Sciatic nerve (tissue), 2 donors: ENCODE results near the gene CAMK4. TPM values are rescaled to one million over a fixed set of nuclear protein-coding genes. Genes with fewer than 3 reads are reported as not detected.

Experiments used
- ATAC-seq: fragments of 200-7000 bp; cut with Tn5 transposase; one replicate; pipeline ENCODE4 v1.9.1; 2020; ENCODE audit warnings: mild to moderate bottlenecking, moderate library complexity
- DNase-seq: peaks from one replicate; pipeline ENCODE4 v3.0.0-alpha.2; 2020; ENCODE audit warnings: low spot score
- intact Hi-C: fragments of 100-400 bp; cut with DNase I; formaldehyde crosslinking; loops from one replicate; pipeline ENCODE4 v1.14.2; 2022
- total RNA-seq: library from RNA; stranded (reverse); fragmentation: NEBNext Ultra II Directional; extraction: Animal tissue kit (Norgen Biotek cat#: 25700); gene quantifications from one replicate; pipeline ENCODE4 v1.2.1, GENCODE V29; 2021
- donor health status: DM: no; HTN: no; CAD: no.
- donor health status: DM: no; HTN: no; CAD: no.

The CAMK4 gene
- total RNA-seq, 1 donor from 2014 or later = 2.2 TPM

GRCh38 chr5:111447822-111448221, 223.6 kb downstream of the CAMK4 start:
- DNase-seq = no peak
- ATAC-seq = no peak
- intact Hi-C loops = no loop called here

- ATAC-seq = no peak
- no peak for DNase-seq
- intact Hi-C loops = no loop called here
Observed at GRCh38 chr5:111453295-111453694, 229.1 kb downstream of the CAMK4 start.

- no peak for DNase-seq
- intact Hi-C loops = no loop called here
- no peak for ATAC-seq
Observed at GRCh38 chr5:111453747-111454146, 229.6 kb downstream of the CAMK4 start.

- intact Hi-C loops = no loop called here
- ATAC-seq = no peak
Observed at GRCh38 chr5:111454198-111454622, 230.0 kb downstream of the CAMK4 start.

GRCh38 chr5:111454776-111455175, 230.6 kb downstream of the CAMK4 start:
- intact Hi-C loops = no loop called here
- DNase-seq (no peak), ATAC-seq (no peak)

More at GRCh38 chr5:111454198-111454622, 230.0 kb downstream of the CAMK4 start:
- DNase-seq = no peak

GRCh38 chr5:111461255-111461671, 237.1 kb downstream of the CAMK4 start:
- intact Hi-C loops = no loop called here
- ATAC-seq (no peak), DNase-seq (no peak)

- ATAC-seq (no peak), DNase-seq (no peak)
- intact Hi-C loops = no loop called here
Observed at GRCh38 chr5:111461934-111462333, 237.8 kb downstream of the CAMK4 start.

- ATAC-seq (no peak), DNase-seq (no peak)
- intact Hi-C loops = no loop called here
Observed at GRCh38 chr5:111463311-111463710, 239.1 kb downstream of the CAMK4 start.

GRCh38 chr5:111469293-111469896, 245.2 kb downstream of the CAMK4 start:
- intact Hi-C loops = no loop called here
- ATAC-seq = no peak
- DNase-seq = no peak

GRCh38 chr5:111469903-111470302, 245.7 kb downstream of the CAMK4 start:
- DNase-seq (no peak), ATAC-seq (no peak)
- intact Hi-C loops = no loop called here

GRCh38 chr5:111472096-111472495, 247.9 kb downstream of the CAMK4 start:
- no peak for DNase-seq
- intact Hi-C loops = no loop called here
- no peak for ATAC-seq

- no peak for DNase-seq
- intact Hi-C loops = no loop called here
- peak; percentile 52 for ATAC-seq
Observed at GRCh38 chr5:111472579-111472978, 248.4 kb downstream of the CAMK4 start.

GRCh38 chr5:111478266-111478665, 254.1 kb downstream of the CAMK4 start:
- ATAC-seq (no peak), DNase-seq (no peak)
- intact Hi-C loops = no loop called here

GRCh38 chr5:111478898-111479297, 254.7 kb downstream of the CAMK4 start:
- DNase-seq = no peak
- intact Hi-C loops = no loop called here

GRCh38 chr5:111480346-111480745, 256.2 kb downstream of the CAMK4 start:
- no peak for ATAC-seq
- intact Hi-C loops = no loop called here
- DNase-seq = no peak

More at GRCh38 chr5:111478898-111479297, 254.7 kb downstream of the CAMK4 start:
- no peak for ATAC-seq

- intact Hi-C loops = no loop called here
Observed at GRCh38 chr5:111486055-111486454, 261.9 kb downstream of the CAMK4 start.

GRCh38 chr5:111486926-111487325, 262.7 kb downstream of the CAMK4 start:
- intact Hi-C loops = no loop called here
- DNase-seq (no peak), ATAC-seq (no peak)

More at GRCh38 chr5:111486055-111486454, 261.9 kb downstream of the CAMK4 start:
- no peak for DNase-seq
- no peak for ATAC-seq

- ATAC-seq = no peak
- no peak for DNase-seq
- intact Hi-C loops = no loop called here
Observed at GRCh38 chr5:111488353-111488752, 264.2 kb downstream of the CAMK4 start.

GRCh38 chr5:111493031-111493430, 268.8 kb downstream of the CAMK4 start:
- DNase-seq = no peak
- ATAC-seq = no peak
- intact Hi-C loops = no loop called here

- no peak for ATAC-seq
- no peak for DNase-seq
- intact Hi-C loops = no loop called here
Observed at GRCh38 chr5:111494355-111494999, 270.3 kb downstream of the CAMK4 start.

GRCh38 chr5:111495159-111495558, 271.0 kb downstream of the CAMK4 start:
- ATAC-seq = no peak
- intact Hi-C loops = no loop called here
- DNase-seq = no peak
